Measurements from ENCODE around the gene CDC73.

DNA sequence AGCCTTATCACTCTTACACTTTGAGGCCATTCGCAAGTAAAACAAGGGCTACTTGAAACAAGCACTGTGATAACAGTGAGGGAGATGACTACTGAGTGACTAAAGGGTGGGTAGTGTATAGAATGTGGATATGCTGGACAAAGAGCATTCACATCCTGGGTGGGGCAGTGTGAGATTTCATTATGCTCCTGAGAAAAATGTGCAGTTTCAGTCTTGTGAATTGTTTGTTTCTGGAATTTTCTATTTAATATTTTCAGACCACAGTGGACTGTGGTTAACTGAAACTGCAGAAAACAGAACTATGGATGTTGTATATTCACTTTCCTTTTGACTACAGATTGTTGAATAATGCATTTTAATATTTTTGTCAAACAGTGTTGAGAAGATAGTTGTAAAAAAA is 89.7 kb downstream of the CDC73 start:
- TF ChIP-seq, protein P1, sequence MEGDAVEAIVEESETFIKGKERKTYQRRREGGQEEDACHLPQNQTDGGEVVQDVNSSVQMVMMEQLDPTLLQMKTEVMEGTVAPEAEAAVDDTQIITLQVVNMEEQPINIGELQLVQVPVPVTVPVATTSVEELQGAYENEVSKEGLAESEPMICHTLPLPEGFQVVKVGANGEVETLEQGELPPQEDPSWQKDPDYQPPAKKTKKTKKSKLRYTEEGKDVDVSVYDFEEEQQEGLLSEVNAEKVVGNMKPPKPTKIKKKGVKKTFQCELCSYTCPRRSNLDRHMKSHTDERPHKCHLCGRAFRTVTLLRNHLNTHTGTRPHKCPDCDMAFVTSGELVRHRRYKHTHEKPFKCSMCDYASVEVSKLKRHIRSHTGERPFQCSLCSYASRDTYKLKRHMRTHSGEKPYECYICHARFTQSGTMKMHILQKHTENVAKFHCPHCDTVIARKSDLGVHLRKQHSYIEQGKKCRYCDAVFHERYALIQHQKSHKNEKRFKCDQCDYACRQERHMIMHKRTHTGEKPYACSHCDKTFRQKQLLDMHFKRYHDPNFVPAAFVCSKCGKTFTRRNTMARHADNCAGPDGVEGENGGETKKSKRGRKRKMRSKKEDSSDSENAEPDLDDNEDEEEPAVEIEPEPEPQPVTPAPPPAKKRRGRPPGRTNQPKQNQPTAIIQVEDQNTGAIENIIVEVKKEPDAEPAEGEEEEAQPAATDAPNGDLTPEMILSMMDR (IDR thresholded peaks at IDR 0.05): no peak
- TF ChIP-seq POLR2A (IDR thresholded peaks at IDR 0.05): no peak
